Keratinocyte (primary cell): ENCODE results near the gene CCNT1. TPM values are rescaled to one million over a fixed set of nuclear protein-coding genes. Genes with fewer than 3 reads are reported as not detected.
A peak's percentile ranks its signal among the peaks of the same experiment; 100 is the strongest.

Experiments used
- DNase-seq: peaks from one replicate; pipeline ENCODE4 v3.0.0-alpha.2; 2011; ENCODE audit warnings: low read depth, missing footprints, low spot score
- FAIRE-seq: peaks from 2 replicates; lab custom pipeline; 2011; peaks lifted over from hg19 to GRCh38; lab: Jason Lieb, UNC
- H2AFZ ChIP-seq: 2 replicates; pipeline ENCODE4 v1.6.0; 2012; ENCODE audit warnings: low read length, control low read depth, inconsistent platforms; ENCODE audit not compliant: control insufficient read depth
- H3K27ac ChIP-seq: 2 replicates; pipeline ENCODE4 v1.5.1; 2011; ENCODE audit warnings: low read length; ENCODE audit not compliant: control insufficient read depth, insufficient read depth
- H3K27me3 ChIP-seq: 3 replicates; pipeline ENCODE4 v1.6.0; 2011; ENCODE audit warnings: low read length; ENCODE audit not compliant: control insufficient read depth, insufficient read depth; ENCODE audit errors: extremely low read depth
- H3K36me3 ChIP-seq, 2 experiments: 2 replicates in 1 of 2; 3 replicates in 1 of 2; pipeline ENCODE4 v1.5.1; 2011; ENCODE audit warnings: low read length in 2 of 2, mild to moderate bottlenecking in 1 of 2; ENCODE audit not compliant: control insufficient read depth in 2 of 2, insufficient read depth in 2 of 2; ENCODE audit errors: extremely low read depth in 1 of 2
- H3K4me1 ChIP-seq: 3 replicates; pipeline ENCODE4 v1.5.1; 2011; ENCODE audit warnings: low read length; ENCODE audit not compliant: control insufficient read depth, insufficient read depth; ENCODE audit errors: extremely low read depth
- H3K4me2 ChIP-seq: 3 replicates; pipeline ENCODE4 v1.6.0; 2011; ENCODE audit warnings: low read depth, low read length; ENCODE audit not compliant: control insufficient read depth, insufficient read depth; ENCODE audit errors: extremely low read depth
- H3K4me3 ChIP-seq, 3 experiments: fragments of 200-600 bp in 1 of 3; sonication (generic) in 1 of 3; 2 replicates in 2 of 3; 3 replicates in 1 of 3; pipeline ENCODE4 v1.5.1; 2011 to 2016; ENCODE audit warnings: low read length in 3 of 3, mild to moderate bottlenecking in 3 of 3, control low read depth in 2 of 3, inconsistent platforms in 1 of 3, low read depth in 1 of 3, mixed read lengths in 1 of 3, mixed run types in 1 of 3, moderate library complexity in 1 of 3; ENCODE audit not compliant: control insufficient read depth in 2 of 3, insufficient read depth in 2 of 3; ENCODE audit errors: extremely low read depth in 1 of 3
- H3K79me2 ChIP-seq: 2 replicates; pipeline ENCODE4 v1.6.0; 2012; ENCODE audit warnings: low read length; ENCODE audit not compliant: control insufficient read depth, insufficient read depth
- H3K9ac ChIP-seq: 3 replicates; pipeline ENCODE4 v1.6.0; 2011; ENCODE audit warnings: low read length; ENCODE audit not compliant: control insufficient read depth, insufficient read depth; ENCODE audit errors: extremely low read depth
- H3K9me1 ChIP-seq: 3 replicates; pipeline ENCODE4 v1.6.0; 2011; ENCODE audit warnings: low read length; ENCODE audit not compliant: control insufficient read depth, insufficient read depth; ENCODE audit errors: extremely low read depth
- H3K9me3 ChIP-seq: 2 replicates; pipeline ENCODE4 v1.5.1; 2012; ENCODE audit warnings: low read depth, low read length; ENCODE audit not compliant: control insufficient read depth
- H4K20me1 ChIP-seq: 3 replicates; pipeline ENCODE4 v1.6.0; 2011; ENCODE audit warnings: low read length; ENCODE audit not compliant: control insufficient read depth, insufficient read depth; ENCODE audit errors: extremely low read depth
- CTCF ChIP-seq, 3 experiments: IDR thresholded peaks in 1 of 3; conservative IDR thresholded peaks in 1 of 3; optimal IDR thresholded peaks in 1 of 3; 2 replicates in 2 of 3; 3 replicates in 1 of 3; pipeline versions ENCODE3 to v1.5.1; 2011; ENCODE audit warnings: low read length in 3 of 3, mild to moderate bottlenecking in 3 of 3, moderate library complexity in 2 of 3, control low read depth in 1 of 3, inconsistent platforms in 1 of 3; ENCODE audit not compliant: insufficient read depth in 2 of 3; ENCODE audit errors: extremely low read depth in 1 of 3
- EZH2 ChIP-seq: IDR thresholded peaks from one replicate; pipeline ENCODE4 v1.6.1; 2012; ENCODE audit warnings: inconsistent platforms, mild to moderate bottlenecking, low read length, moderate library complexity
- dilution Hi-C: fragments of 300-500 bp; cut with MboI; formaldehyde crosslinking; loops from one replicate; pipeline ENCODE4 v1.7.0; 2020; ENCODE audit warnings: low sequenced_read_pairs; ENCODE audit not compliant: extremely low pct_ligation_motif_present
- polyA plus RNA-seq, 5 experiments: library from polyadenylated mRNA; depleted of rRNA in 3 of 5; stranded (reverse) in 3 of 5; stranded (forward) in 1 of 5; unstranded in 1 of 5; fragments of >200 nt; gene quantifications; 1 replicate in 1 of 5; 2 replicates in 3 of 5; 3 replicates in 1 of 5; pipeline versions ENCODE4 v1.2.1 to v1.2.3, GENCODE V29; 2011 to 2012; ENCODE audit warnings: missing spikeins in 2 of 5, low read depth in 1 of 5, low replicate concordance in 1 of 5

The CCNT1 gene
- polyA plus RNA-seq, 1 donor (not counting 4 experiments of a cell fraction or from before 2014, with no cell fraction given), result 23.4 TPM

- Histone ChIP-seq H3K27ac (peak overlapping the region; percentile 97), H3K4me1 (peaks cover 24% of the 10 kb centered on the region), H3K79me2 (peaks cover 59% of the 10 kb centered on the region), H3K4me2 (peak overlapping the region; percentile 96), H4K20me1 (peaks cover 9% of the 10 kb centered on the region), H3K9me3 (no peaks in the 10 kb centered on the region), H2AFZ (no peak overlapping the region), H3K9ac (peak overlapping the region; percentile 99), H3K36me3 (peaks cover 14 to 27% of the 10 kb centered on the region in 2 experiments), H3K4me3 (peak overlapping the region; percentile 67 to 98 (median 85)), H3K9me1 (peaks cover 2% of the 10 kb centered on the region), H3K27me3 (no peaks in the 10 kb centered on the region)
- no peak for DNase-seq
- no peak for FAIRE-seq
- no peak for TF ChIP-seq EZH2
- no peak for TF ChIP-seq CTCF (optimal IDR thresholded peaks at IDR 0.05 in 1 of 3, IDR thresholded peaks at IDR 0.05 in 1 of 3, conservative IDR thresholded peaks at IDR 0.05 in 1 of 3; ENCODE audit: extremely low read depth in 1 of 3, insufficient read depth in 2 of 3, low read length in 3 of 3)
- dilution Hi-C loops, result no loop called here
Measured at GRCh38 chr12:48680861-48681260, 35.6 kb downstream of the CCNT1 start.

- Histone ChIP-seq H3K9me3 (no peaks in the 10 kb centered on the region), H3K4me1 (peaks cover 24% of the 10 kb centered on the region), H3K9me1 (peaks cover 2% of the 10 kb centered on the region), H3K9ac (no peak overlapping the region), H3K27me3 (no peaks in the 10 kb centered on the region), H4K20me1 (peaks cover 9% of the 10 kb centered on the region), H3K36me3 (peaks cover 14 to 28% of the 10 kb centered on the region in 2 experiments), H3K79me2 (peaks cover 77% of the 10 kb centered on the region), H3K4me3 (peak overlapping the region in 1 of 3 experiments; percentile 18), H3K27ac (peak overlapping the region; percentile 14), H2AFZ (no peak overlapping the region), H3K4me2 (peak overlapping the region; percentile 96)
- TF ChIP-seq CTCF (optimal IDR thresholded peaks at IDR 0.05 in 1 of 3, IDR thresholded peaks at IDR 0.05 in 1 of 3, conservative IDR thresholded peaks at IDR 0.05 in 1 of 3; ENCODE audit: extremely low read depth in 1 of 3, insufficient read depth in 2 of 3, low read length in 3 of 3) (no peak), EZH2 (no peak)
- dilution Hi-C loops, result no loop called here
- DNase-seq (no peak), FAIRE-seq (no peak)
Measured at GRCh38 chr12:48678551-48679185, 37.8 kb downstream of the CCNT1 start.
